Activated T-cell treated with anti-CD3 and anti-CD28 coated beads, Interleukin-2, amount 50 U/mL, for 1 hour (primary cell): ENCODE results near the gene SPANXA1.
"Not testable (repeated sequence)": the region's sequence is repeated elsewhere in the genome, so short reads cannot be mapped to it uniquely, and the experiment has no call there.

ENCODE experiments used
- DNase-seq: peaks from one replicate; pipeline ENCODE4 v3.0.0-alpha.2; 2020

Gene SPANXA1, protein sequence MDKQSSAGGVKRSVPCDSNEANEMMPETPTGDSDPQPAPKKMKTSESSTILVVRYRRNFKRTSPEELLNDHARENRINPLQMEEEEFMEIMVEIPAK

DNA sequence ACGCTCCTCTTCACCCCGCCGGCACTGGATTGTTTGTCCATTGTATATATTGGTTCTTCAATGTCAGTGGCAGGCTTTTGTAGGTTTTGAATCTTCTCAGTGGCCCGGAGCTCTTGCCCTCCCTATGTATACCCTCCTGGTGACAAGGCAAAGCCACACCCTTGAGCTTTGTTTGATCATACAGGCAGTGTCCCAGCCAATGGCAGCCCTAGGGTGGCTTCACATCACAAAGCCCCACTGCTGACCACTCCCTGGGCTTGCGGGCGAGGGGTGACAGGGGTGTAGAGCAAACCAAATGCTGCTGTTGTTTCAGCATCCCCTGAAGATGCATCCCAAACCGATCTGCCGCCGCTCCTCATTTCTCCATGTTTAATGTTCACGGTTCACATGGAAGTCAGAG is at the start of gene SPANXA1:
Gene SPANXA1 (minus strand): TSS at position 101 of the 400 bp plus-strand sequence. CDS start 60 bp downstream, at position 41.
- not testable (repeated sequence) for DNase-seq

DNA sequence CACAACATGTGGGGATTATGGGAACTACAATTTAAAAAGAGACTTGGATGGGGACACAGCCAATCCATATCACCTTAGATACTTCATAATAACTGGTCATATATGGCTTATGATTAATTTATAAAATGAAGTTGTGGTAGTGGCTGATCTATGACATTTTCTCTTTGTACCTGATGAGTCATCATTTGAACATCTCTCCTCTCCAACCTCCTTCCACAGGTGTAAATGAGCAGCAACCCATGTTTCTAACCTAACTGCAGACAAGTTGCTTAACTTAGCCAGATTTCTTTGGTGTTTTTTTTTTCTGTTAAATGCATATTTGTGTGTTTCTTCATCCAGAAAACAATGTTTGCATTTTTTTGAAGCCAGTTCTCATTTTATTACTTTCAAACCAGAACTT is 47.6 kb upstream of the SPANXA1 start:
- DNase-seq = no peak

DNA sequence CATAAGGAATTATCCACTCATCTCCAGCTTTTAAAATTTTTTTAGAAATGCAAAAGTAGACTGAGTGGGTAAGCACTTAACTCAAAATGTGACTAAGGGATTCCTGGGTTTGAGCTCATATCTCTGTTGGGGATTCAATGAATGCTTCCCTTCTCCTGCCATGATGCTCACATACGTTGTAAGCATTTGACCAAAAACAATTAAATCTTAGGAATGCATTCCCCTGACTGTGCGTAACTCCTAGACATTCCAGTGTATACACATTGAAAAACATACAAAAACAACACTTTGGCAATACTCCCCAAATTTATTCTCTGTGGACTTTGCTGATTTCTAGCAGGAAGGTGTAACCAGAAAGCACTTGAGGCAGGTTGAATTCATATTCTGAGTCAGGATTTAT is 34.8 kb upstream of the SPANXA1 start:
- DNase-seq = no peak

DNA sequence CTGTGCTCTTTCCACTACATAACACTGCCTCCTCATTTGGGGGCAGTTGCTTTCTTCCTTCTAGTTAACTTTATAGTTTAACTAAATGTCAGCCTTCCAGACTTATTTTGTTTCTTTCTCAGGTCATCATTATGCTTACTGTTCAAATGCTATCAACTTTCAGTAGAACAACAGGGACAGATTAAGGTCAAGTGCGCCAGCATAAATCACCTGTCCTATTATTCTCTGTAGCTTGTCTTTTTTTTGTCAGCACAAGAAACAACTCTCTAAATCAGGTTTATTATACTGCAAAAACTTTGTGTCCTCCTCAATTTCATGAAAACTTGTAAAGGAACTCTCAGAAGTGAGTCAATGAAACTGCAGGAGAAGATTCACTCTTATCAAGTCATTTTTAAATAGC is 24.6 kb upstream of the SPANXA1 start:
- no peak for DNase-seq

DNA sequence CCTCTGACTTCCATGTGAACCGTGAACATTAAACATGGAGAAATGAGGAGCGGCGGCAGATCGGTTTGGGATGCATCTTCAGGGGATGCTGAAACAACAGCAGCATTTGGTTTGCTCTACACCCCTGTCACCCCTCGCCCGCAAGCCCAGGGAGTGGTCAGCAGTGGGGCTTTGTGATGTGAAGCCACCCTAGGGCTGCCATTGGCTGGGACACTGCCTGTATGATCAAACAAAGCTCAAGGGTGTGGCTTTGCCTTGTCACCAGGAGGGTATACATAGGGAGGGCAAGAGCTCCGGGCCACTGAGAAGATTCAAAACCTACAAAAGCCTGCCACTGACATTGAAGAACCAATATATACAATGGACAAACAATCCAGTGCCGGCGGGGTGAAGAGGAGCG is 4.9 kb upstream of the SPANXA1 start, which contains the start of gene SPANXA2:
Gene SPANXA2 (plus strand): TSS at position 301 of the 400 bp plus-strand sequence. CDS start 60 bp downstream, at position 361.
- not testable (repeated sequence) for DNase-seq

DNA sequence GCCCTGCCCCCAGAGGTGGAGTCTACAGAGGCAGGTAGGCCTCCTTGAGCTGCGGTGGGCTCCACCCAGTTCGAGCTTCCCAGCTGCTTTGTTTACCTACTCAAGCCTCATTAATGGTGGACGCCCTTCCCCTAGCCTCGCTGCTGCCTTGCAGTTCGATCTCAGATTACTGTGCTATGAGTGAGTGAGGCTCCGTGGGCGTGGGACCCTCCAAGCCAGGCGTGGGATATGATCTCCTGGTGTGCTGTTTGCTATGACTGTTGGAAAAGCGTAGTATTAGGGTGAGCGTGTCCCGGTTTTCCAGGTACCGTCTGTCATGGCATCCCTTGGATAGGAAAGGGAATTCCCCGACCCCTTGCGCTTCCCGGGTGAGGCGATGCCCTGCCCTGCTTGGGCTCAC is 42.0 kb downstream of the SPANXA1 start:
- not testable (repeated sequence) for DNase-seq
